ENCODE measurements around the gene MASP1.

The MASP1 gene, protein sequence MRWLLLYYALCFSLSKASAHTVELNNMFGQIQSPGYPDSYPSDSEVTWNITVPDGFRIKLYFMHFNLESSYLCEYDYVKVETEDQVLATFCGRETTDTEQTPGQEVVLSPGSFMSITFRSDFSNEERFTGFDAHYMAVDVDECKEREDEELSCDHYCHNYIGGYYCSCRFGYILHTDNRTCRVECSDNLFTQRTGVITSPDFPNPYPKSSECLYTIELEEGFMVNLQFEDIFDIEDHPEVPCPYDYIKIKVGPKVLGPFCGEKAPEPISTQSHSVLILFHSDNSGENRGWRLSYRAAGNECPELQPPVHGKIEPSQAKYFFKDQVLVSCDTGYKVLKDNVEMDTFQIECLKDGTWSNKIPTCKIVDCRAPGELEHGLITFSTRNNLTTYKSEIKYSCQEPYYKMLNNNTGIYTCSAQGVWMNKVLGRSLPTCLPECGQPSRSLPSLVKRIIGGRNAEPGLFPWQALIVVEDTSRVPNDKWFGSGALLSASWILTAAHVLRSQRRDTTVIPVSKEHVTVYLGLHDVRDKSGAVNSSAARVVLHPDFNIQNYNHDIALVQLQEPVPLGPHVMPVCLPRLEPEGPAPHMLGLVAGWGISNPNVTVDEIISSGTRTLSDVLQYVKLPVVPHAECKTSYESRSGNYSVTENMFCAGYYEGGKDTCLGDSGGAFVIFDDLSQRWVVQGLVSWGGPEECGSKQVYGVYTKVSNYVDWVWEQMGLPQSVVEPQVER

DNA sequence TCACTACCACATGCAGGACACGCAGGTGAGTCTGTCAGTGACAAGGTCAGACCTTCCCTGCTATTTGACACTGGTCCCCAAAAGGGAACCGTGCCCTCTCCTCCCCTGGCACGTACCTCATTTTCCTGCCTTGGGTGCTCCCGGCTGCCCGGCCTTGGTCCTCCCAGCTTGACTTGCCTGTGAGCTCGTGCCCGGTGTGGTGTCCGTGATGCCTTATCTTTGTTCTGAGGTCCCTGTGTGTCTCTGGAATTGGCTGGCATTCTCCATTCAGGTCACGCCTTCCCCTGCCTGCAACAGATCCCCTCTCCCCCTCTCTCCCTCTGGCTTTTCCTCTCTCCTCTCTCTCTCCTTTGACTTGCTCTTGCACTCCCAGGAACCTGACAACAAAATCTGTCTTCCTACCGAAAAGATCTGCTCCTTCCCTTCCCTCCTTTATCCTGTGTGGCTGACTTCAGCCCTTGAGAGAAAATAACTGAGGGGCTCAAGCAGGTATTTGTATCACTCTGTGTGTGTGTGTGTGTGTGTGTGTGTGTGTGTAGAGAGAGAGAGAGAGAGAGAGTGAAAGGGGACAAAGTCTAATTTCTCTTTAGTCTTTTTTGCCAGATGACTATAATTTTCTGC is at the start of gene MASP1:
Gene MASP1 (minus strand): TSS at position 226 of the 621 bp plus-strand sequence. CDS start 105 bp downstream, at position 121.
- DNase-seq, result no peak

DNA sequence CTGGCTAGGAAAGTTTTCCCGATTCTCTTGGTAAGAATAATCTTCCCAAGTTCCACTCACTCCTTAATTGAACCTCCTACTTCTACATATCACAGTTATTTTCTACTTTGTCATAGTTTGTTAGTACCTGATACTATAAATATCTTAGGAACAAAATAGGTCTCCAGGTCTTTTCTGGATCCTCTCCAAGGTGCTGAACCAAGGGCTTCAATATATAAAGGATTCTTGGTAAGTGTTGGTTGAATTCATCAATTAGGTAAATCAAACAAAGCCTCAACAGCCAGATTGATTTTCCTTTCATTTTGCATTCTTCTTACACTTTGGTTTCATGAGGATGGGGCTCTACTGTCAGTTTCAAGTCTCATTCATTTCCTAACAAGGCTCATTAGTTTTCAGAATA is 49.0 kb upstream of the MASP1 start:
- DNase-seq, result no peak

DNA sequence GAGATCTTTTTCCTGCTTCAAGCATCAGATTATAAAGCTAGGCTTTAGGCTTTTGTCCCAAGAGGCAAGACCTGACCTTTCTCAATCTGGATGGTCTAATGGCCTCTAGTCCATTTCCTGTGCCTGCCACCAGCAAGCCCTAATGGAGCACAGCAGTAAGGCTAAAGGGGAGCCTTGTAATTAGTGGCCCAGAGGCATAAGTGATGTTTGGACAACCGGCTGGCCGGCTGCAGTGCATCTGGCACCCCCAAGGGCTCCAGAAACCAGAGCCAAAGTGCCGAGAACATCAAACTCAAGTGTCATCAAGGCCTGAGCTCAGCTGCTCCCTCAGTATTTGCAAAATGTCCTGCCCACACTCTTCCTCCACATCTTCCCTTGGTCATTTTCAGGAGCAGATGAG is 44.8 kb upstream of the MASP1 start:
- DNase-seq, result no peak

DNA sequence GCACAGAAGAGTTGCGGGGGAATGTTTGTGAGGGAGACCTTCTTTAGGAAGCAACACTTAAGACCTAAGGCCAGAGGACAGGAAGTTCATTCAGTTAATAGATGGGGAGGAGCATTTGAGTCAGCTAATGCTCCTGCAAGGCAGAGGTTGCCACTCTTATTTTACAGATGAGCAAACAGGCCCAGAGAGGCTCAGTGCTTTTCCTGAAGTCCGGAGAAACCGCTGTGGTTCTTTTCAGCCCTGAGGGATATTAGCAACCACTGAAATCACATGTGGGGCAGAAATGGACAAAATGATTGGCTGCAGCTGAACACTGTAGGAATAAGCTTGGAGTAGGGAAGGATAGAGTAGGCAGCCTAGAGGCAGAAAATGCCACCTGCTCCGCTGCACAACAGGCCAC is 43.4 kb upstream of the MASP1 start:
- DNase-seq, result no peak

DNA sequence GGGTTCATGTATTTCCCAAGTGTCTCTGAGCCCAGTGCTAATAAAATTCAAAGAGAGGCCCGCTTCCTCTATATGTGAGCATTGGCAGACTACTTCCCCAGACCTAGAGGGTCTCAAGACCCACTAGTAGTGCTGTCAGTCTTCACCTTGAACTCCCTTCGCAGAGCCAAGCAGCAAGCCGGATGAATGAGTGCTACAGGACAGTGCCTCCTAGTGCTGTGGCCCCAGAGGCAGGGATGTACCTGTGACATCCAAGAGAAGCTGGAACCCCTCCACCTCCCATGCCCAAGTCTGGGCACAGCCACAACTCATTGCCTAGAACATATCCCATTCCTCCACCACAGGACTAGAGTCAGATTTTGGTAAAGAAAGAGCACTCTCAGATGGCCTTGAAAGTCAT is 37.2 kb upstream of the MASP1 start:
- DNase-seq, result no peak

DNA sequence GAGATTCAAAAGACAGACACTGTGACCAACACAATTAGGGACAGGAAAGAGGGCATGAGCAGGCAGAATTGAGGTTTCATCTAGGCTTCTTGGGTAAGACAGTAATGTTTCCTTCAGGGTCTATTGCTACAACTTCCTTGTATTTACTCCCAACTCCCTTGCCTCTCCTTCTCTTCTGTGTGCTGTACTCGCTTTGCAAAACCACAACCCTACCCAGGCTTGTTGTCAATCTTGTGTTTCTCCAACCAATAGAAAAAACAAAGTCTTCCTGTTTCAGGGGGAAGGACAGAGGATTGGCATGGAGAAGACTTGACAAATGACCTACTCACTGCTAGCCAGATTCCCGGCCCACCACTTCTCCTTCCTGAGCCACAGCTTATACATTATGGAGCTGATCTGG is 36.3 kb upstream of the MASP1 start:
- no peak for DNase-seq

DNA sequence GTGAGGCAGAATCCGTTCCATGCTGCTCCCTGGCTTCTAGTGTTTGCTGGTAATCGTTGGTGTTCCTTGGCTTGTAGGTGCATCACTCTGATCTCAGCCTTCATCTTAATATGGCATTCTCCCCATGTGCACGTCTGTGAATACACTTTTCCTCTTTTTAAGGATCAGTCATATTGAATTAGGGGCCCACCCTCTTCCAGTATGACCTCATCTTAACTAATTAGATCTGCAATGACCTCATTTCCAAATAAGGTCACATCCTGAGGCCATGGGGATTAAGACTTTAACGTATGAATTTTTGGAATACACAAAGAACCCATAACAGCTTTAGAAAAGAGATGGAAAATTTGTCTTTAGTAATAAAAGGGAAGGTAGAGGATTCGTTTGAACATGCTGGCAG is 34.1 kb upstream of the MASP1 start:
- DNase-seq, result no peak

DNA sequence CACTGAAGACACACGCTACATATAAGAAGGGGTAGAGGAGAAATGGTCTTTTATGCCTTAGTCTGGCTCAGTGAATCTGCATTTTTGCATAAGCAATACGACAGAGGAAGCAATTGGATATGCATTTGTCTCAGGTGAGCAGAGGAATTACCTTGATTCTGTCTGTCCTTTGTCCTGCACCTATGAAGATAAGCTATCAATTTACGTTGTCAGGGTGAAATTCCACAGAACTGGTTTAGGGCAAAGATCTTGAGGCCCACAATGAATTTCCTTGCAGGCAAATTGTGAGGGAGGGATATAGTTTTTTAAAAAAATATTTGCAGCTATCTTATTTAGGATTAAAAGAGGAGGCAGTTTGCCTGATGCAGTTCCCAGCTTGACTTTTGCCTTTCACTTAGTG is 31.6 kb upstream of the MASP1 start:
- no peak for DNase-seq

DNA sequence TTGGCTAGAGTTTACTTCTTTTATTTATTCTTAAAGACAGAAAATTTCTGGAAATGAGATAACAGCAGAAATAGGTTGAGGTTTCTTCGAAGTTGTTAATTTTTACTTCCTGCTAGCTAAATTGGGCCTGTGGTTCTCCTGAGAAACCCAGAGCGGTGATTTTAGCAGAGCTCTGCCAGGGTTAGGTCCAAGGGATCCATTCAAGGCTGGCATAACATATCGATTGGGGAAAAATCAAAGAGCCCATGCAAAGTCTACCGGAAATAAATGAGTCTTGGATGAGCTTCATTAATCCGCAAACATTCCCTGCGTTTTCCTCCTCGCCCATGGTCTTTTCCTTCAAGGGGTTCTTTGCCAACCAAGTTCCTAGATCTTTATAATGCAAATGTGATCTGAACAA is 30.8 kb upstream of the MASP1 start:
- DNase-seq, result no peak

DNA sequence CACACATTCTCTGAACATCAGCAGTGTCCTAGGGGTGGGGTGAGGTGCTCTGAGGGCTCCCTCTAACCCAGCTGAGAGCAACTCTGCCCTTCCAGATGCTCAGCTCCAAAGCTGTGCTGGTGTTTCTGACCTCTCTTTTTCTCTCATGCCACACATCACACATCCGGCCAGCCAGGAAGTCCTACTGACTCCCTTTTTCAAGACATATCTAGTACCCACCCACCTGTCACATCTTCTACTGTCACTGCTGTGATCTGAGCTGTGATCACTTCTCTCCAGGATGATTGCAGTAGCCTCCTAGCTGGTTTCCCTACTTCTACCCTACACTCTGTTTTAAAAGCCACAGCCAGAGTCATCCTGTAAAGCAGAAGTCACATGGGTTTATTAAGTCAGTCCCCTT is 30.2 kb upstream of the MASP1 start:
- DNase-seq, result no peak

DNA sequence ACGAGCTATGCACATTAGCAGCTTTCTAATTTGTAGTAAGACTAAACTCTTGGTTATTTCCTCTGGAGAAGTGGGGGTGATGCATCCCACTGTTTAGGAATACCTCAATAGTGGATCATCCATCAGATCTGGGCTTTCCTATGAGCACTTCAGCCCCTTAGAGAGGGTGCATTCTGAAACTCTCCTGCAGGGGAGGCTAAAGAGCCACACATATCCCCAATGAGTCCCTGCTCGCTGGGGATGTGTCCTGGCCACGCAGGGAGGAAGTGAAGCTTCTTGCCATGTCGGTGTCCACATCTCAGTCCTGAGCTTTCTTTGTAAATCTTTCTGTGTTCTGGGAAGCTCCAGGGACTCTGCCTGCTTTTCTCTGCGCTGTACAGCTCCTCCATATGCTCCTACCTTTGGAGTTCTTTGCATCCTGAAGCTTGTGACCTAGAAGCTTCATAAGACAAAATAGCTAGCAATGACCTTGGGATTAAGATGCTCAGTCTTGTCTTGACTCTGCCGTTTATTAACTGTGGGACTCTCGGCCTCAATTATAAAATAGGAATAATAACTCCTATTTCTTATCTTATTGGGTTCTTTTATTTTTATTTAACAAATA is 28.3 kb upstream of the MASP1 start:
- DNase-seq, result peak; percentile 69

DNA sequence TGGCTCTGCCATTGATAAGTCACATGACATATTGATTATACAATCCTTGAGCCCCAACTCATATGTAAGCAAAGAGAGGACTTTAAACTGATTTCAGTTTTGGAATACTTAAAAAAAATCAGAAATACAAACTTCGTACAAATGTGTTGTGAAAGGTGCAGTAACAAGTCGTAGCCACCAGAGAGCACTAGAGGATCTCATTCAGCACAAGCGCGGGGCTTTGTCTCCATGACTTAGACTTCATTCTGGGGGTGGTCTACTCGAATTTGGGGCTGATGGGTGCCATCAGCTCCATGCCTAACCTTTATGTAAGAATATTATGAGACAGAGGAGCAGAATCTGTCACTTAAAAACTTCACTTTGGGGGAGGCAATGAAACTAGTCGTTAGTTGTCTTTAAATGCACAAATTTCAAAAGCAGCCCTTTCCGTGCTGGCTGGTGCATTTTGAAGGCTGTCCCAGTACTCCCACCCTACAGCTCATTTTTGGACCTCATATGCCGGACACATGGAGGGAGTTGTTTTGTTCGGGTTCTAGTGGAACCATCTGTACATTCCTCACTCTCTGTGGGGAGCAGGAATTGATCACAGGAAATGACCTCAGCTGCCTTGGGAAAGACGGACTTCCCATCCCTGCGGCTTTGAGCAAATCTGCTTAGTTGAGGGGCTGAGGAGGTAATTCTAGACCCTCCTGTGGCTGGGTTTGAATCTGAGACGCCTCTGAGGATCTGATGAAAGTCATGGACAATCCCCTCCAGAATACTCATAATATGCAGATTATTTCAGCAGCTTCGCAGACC is 27.5 kb upstream of the MASP1 start:
- DNase-seq, result peak; percentile 59

DNA sequence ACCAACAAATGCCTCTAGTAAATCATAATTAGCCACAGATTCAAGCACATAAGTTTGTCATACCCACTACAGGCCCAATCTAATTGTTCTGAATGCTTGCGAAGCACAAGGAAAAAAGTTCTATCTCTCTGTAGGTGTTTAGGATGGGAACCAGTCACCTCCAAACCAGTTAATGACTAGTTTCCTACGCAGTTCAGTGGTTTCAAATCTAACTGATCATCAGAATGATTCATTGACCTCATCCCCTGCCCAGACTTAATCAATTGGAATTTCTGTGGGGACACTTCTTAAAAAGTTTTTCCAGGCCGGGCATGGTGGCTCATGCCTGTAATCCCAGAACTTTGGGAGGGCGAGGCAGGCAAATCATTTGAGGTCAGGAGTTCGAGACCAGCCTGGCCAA is 24.3 kb upstream of the MASP1 start:
- no peak for DNase-seq

DNA sequence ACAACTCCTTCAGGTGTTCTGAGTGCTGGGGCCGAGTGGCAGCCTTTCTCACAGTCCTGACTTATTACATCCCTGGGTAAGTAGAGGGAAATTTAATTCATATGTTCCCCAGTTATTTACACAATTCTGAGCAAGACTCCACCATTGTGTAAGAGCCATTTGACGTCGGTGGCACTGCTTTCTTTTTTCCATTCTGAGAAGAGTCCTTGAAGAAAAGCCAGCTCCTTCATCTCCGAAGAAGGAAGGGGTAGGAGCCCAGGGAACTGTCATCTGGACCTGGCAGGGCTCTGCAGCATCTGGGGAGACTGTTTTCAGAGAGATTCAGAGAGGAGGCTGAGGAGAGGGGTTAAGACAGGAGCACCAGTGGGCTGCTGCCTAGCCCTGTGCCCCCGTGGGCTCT is 22.6 kb upstream of the MASP1 start:
- no peak for DNase-seq

DNA sequence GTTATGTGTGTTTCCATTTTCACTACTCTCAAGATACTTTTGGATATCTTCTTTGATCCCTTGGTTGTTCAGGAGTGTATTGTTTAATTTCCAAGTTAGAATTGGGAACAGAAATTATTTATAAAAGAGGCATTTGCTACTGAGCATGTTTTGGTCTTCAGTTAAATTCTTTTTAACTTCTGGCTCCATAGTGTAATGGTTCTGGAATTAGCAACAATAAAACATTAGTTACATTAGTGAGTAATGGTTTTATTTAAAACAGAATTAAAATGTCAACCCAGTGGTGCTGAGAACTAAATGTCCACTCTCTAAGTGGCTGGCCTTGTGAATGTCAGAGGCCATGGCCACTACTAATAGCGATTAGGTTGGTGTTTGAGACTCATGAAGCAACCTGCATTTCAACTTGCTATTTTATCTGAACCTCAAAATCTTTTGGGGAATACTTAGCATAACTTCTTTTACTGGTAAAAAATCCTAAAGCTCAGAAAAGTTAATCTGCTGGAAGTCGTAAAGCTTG is 19.5 kb upstream of the MASP1 start:
- no peak for DNase-seq

DNA sequence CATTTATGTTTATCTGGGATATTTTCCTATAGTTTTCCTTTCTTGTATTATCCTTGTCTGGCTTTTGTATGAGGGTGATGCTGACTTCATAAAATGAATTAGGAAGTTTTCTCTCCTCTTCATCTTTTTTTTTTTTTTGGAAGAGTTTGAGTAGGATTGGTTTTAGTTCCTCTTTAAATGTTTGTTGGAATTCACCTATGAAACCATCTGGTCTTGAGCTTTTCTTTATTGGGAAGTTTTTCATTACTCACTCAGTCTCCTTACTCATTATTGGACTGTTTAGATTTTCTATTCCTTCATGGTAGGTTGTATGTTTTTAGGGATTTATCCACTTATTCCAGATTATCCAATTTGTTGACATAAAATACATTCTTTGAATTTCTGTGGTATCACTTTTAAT is 18.7 kb upstream of the MASP1 start:
- DNase-seq, result no peak

DNA sequence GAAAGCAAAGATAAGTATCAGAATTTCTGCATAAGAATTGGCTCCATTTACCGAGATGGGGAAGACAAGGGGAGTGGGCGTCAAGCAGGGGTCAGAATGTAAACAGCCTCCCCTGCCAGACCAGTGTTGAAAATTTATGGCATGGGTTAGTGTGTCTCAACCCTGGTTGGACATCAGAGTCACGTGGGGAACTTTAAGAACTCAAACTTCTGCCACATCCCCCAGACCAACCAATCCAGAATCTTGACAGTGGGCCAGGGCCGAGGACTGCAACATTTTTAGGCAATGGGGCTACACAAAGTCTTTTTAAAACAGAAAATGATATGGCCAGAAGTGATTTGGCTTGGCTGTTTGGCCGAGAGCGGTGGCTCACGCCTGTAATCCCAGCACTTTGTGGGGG is 14.3 kb upstream of the MASP1 start:
- DNase-seq, result no peak

DNA sequence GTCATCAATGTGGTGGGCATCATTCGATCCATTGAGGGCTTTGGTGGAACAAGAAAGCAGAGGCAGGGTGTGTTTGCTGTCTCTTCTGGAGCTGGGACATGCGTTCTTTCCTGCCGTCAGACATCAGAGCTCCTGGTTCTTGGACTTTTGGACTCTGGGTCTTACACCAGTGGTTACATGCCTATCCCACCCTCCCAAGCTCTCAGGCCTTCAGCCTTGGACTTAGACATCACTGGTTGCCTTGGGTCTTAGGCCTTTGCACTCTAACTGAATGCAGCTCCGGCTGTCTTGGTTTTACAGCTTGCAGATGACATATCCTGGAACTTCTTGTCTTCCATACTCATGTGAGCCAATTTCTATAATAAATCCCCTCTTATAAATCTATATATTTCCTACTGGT is 8.1 kb upstream of the MASP1 start:
- no peak for DNase-seq

DNA sequence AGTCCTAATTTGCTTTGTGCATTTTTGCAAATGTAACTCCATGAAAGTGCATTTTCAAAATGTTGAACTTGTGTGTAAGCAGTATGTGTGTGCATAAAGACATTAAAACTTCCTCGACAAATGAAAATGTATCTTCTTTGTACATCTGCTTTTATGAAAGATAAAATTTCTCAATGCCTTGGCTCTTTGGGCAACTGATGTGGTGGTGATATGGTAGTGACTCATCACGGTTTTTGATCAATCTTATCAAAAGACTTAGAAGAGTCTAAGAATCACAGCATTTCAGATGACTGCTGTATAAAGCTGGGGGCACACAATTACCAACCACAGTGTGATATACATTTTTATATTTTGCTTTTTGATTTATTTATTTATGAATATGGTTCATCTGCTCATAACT is 5.4 kb upstream of the MASP1 start:
- no peak for DNase-seq

DNA sequence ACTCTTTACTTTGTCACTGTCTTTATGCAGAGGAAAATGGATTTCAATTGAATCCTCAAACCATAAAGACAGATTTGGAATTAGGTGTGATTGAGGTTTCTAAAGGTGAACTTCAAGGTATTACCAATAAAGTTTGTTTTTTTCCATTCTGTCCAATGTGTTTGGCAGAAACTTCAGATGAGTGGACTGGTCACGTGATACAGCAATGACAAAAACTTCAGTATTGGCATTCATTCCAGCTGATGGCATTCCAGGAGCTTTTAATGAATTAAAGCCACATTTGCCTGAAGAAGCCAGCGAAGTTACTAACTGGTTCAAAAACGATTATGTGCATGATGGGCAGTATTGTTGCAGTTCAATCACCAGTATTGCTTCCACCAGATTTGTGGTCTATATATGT is 4.5 kb upstream of the MASP1 start:
- DNase-seq, result no peak

DNA sequence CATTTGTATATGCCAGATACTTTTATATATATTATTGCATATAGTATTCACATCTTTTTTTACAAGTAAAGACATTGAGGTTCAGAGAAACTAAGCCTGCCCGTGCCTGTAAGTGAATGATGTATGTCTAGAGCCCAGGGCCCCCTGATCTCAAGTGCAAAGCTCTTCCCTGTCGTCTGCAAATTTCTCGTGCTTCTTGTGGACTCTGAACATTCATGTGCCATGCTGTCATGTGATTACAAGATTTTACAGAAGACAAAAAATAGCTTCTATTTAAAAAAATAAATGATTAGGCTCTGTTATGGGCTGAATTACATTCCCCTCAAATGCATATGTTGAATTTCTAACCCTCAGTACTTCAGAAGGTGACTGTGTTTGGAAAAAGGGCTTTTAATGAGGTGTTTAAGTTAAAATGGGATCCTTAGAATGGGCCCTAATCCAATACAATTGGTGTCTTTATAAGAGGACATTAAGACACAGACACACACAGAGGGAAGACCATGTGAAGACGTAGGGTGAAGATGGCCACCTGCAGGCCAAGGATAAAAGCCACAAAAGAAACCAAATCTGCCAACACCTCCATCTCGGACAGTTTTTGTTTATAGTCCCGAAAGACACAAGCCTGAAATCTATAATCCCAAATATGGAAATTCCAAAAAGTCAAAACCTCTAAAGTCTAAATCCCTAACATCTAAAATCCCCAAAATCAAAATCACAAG is 3.9 kb upstream of the MASP1 start:
- DNase-seq, result no peak
